ENCODE data around the gene AREL1. TPM values are rescaled to one million over a fixed set of nuclear protein-coding genes. Genes with fewer than 3 reads are reported as not detected.

Gene AREL1
- total RNA-seq, 2 experiments from 2014 or later, result 30.6 to 35.9 TPM

DNA sequence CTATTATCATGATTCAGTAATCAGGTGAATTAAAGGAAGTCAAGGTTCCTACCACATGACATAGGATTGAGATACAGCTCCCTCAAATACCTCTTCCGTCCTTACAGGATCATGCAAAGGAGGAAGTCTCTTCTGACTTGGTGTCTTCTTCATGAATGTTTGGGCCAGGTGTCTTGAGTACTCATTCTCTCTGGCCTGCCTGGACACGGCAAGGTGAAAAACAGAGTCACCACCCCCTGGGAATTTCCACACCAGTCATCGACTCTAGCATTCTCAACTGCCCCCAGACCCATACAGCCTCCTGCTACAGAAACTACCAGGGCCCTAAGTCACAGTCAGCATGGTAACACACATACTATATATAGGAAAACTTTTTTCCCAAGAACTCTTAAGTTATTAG, 55.9 kb downstream of the AREL1 start:
- intact Hi-C loops (cut with DNase I, micrococcal nuclease), result no loop called here
- no peak overlapping the region for H3K4me3 Mint-ChIP-seq
- no peaks in the 10 kb centered on the region for H3K9me3 ChIP-seq (ENCODE audit: control insufficient read depth in 1 of 2, insufficient read depth in 1 of 2, low read length in 2 of 2)
- no peaks in the 10 kb centered on the region for H3K27me3 Mint-ChIP-seq
- H3K27ac Mint-ChIP-seq, result no peak overlapping the region
- POLR2A ChIA-PET, result interaction anchor here (0.9 kb wide), 1 partner anchor 39 kb away, joined by 3 read pairs; no protein-coding TSS in a partner anchor
- CTCF ChIA-PET, result interaction anchor here (0.8 to 1.4 kb wide), 2 partner anchors 44 to 48 kb away, joined by 3 to 4 read pairs; partner anchors contain the start of gene LTBP2
- H3K9me3 Mint-ChIP-seq, result no peaks in the 10 kb centered on the region
- no peaks in the 10 kb centered on the region for H3K4me1 Mint-ChIP-seq (ENCODE audit: low read depth)
- H3K4me3 ChIP-seq (ENCODE audit: low read length), result no peak overlapping the region
- DNase-seq, result no peak
- TF ChIP-seq, protein P1, sequence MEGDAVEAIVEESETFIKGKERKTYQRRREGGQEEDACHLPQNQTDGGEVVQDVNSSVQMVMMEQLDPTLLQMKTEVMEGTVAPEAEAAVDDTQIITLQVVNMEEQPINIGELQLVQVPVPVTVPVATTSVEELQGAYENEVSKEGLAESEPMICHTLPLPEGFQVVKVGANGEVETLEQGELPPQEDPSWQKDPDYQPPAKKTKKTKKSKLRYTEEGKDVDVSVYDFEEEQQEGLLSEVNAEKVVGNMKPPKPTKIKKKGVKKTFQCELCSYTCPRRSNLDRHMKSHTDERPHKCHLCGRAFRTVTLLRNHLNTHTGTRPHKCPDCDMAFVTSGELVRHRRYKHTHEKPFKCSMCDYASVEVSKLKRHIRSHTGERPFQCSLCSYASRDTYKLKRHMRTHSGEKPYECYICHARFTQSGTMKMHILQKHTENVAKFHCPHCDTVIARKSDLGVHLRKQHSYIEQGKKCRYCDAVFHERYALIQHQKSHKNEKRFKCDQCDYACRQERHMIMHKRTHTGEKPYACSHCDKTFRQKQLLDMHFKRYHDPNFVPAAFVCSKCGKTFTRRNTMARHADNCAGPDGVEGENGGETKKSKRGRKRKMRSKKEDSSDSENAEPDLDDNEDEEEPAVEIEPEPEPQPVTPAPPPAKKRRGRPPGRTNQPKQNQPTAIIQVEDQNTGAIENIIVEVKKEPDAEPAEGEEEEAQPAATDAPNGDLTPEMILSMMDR (IDR thresholded peaks at IDR 0.05), result no peak
- H3K4me1 ChIP-seq (ENCODE audit: insufficient read depth, low read length), result no peaks in the 10 kb centered on the region
- H3K36me3 ChIP-seq (ENCODE audit: insufficient read depth, low read length), result peaks cover 10% of the 10 kb centered on the region
- ATAC-seq (ENCODE audit: poor library complexity), result no peak
- no peaks in the 10 kb centered on the region for H3K27me3 ChIP-seq (ENCODE audit: control insufficient read depth in 1 of 2, insufficient read depth in 2 of 2, low read length in 2 of 2)
- peaks cover 60% of the 10 kb centered on the region for H3K36me3 Mint-ChIP-seq (ENCODE audit: low read depth)
- no peak overlapping the region for H3K27ac ChIP-seq (ENCODE audit: low read depth in 1 of 2, low read length in 2 of 2)

DNA sequence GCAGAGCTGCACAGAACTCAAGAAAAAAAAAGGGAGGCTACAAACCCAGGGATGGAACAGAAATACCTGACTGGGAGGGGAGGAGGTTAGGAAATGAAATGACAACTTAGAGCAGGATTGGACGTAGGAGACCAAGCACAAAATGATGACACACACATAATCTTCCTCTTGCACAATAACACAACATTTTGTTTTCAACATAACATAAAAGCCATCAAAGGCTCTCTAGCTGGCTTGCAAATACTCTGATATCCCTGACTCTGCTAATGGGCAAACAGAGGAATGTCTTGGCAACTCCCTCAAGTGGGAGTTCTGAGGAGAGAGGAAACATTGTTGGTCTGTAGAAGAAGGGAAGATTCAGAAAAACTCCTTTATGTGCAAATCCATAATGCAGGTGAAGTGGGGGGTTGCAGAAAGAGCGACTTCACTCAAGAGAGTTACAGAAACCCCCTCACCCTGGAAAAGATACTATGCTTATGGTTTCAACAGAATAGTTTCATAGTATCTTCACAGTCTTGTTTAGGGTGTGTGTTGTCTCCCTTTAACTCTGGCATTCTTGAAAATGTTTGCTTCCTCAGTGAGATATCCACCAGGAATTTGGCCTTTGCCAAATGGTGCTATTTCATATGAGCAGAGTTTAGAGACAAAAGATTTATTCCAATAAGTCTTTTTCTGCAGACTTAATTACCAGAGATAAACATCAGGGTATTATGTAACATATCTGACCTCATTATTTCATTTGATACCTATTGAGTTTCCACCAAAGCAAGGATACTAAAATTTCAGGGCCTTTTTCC, 57.1 kb downstream of the AREL1 start:
- no peak overlapping the region for H3K27ac Mint-ChIP-seq
- Histone ChIP-seq H3K9me3 (ENCODE audit: control insufficient read depth in 1 of 2, insufficient read depth in 1 of 2, low read length in 2 of 2) (no peaks in the 10 kb centered on the region), H3K27ac (ENCODE audit: low read depth in 1 of 2, low read length in 2 of 2) (no peak overlapping the region), H3K4me1 (ENCODE audit: insufficient read depth, low read length) (no peaks in the 10 kb centered on the region), H3K36me3 (ENCODE audit: insufficient read depth, low read length) (peaks cover 5% of the 10 kb centered on the region), H3K4me3 (ENCODE audit: low read length) (no peak overlapping the region), H3K27me3 (ENCODE audit: control insufficient read depth in 1 of 2, insufficient read depth in 2 of 2, low read length in 2 of 2) (no peaks in the 10 kb centered on the region)
- H3K36me3 Mint-ChIP-seq (ENCODE audit: low read depth), result peaks cover 49% of the 10 kb centered on the region
- no peaks in the 10 kb centered on the region for H3K9me3 Mint-ChIP-seq
- H3K4me1 Mint-ChIP-seq (ENCODE audit: low read depth), result no peaks in the 10 kb centered on the region
- ATAC-seq (ENCODE audit: poor library complexity) (no peak), DNase-seq (no peak)
- POLR2A ChIA-PET, result no interaction called here
- CTCF ChIA-PET, result interaction anchor here (1.4 kb wide), 1 partner anchor 47 kb away, joined by 4 read pairs; no protein-coding TSS in a partner anchor
- H3K4me3 Mint-ChIP-seq, result no peak overlapping the region
- H3K27me3 Mint-ChIP-seq, result no peaks in the 10 kb centered on the region
- TF ChIP-seq, protein P1 (IDR thresholded peaks at IDR 0.05), result no peak
- intact Hi-C loops (cut with DNase I, micrococcal nuclease), result no loop called here

DNA sequence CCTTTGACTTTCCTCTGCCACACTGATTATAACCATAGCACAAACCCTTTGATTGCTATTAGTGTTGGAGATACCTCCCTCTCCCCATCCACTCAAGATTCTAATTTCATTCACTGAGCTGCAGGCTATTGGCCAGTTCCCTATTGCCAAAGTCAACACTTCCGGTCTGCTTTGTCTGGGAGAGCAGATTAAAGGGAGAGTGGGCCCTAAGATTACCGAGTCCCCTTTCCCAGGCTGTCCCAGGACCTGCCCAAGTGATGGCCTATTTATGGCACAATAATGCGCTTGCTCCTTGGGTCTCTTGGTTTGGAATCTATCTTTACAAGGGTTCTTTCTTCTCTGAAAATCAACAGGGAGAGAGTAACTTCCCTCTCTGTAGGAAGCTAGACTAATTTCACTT, 57.9 kb downstream of the AREL1 start:
- H3K4me3 Mint-ChIP-seq, result no peak overlapping the region
- H3K36me3 ChIP-seq (ENCODE audit: insufficient read depth, low read length), result no peaks in the 10 kb centered on the region
- no peaks in the 10 kb centered on the region for H3K9me3 Mint-ChIP-seq
- ChIA-PET CTCF (no interaction called here), POLR2A (no interaction called here)
- H3K4me1 ChIP-seq (ENCODE audit: insufficient read depth, low read length), result no peaks in the 10 kb centered on the region
- no peak for ATAC-seq (ENCODE audit: poor library complexity)
- H3K36me3 Mint-ChIP-seq (ENCODE audit: low read depth), result peaks cover 41% of the 10 kb centered on the region
- DNase-seq, result no peak
- H3K4me3 ChIP-seq (ENCODE audit: low read length), result no peak overlapping the region
- H3K4me1 Mint-ChIP-seq (ENCODE audit: low read depth), result no peaks in the 10 kb centered on the region
- H3K27ac ChIP-seq (ENCODE audit: low read depth in 1 of 2, low read length in 2 of 2), result no peak overlapping the region
- H3K27me3 ChIP-seq (ENCODE audit: control insufficient read depth in 1 of 2, insufficient read depth in 2 of 2, low read length in 2 of 2), result no peaks in the 10 kb centered on the region
- H3K9me3 ChIP-seq (ENCODE audit: control insufficient read depth in 1 of 2, insufficient read depth in 1 of 2, low read length in 2 of 2), result no peaks in the 10 kb centered on the region
- no peaks in the 10 kb centered on the region for H3K27me3 Mint-ChIP-seq
- intact Hi-C loops (cut with DNase I, micrococcal nuclease), result no loop called here
- TF ChIP-seq, protein P1 (IDR thresholded peaks at IDR 0.05), result no peak
- no peak overlapping the region for H3K27ac Mint-ChIP-seq

All from CD4-positive, alpha-beta T cell (primary cell).